Fibroblast of lung (primary cell): ENCODE measurements around the gene EPB41L5.

Source experiments
- CTCF ChIP-seq, 2 donors: IDR thresholded peaks in 1 of 2; conservative IDR thresholded peaks in 1 of 2; 1 replicate in 1 of 2; 2 replicates in 1 of 2; pipeline ENCODE4 v1.5.1; 2011 to 2012; ENCODE audit warnings: low read length in 2 of 2, control low read depth in 1 of 2, inconsistent platforms in 1 of 2, low read depth in 1 of 2, mild to moderate bottlenecking in 1 of 2
- EZH2 ChIP-seq: IDR thresholded peaks from 2 replicates; pipeline ENCODE4 v1.5.1; 2012; ENCODE audit warnings: low read length, control low read depth, mild to moderate bottlenecking; ENCODE audit errors: missing control alignments

- TF ChIP-seq CTCF (conservative IDR thresholded peaks at IDR 0.05 in 1 of 2, IDR thresholded peaks at IDR 0.05 in 1 of 2; ENCODE audit: low read depth in 1 of 2, low read length in 2 of 2) (no peak), EZH2 (no peak)
These were observed 120.8 kb downstream of the EPB41L5 start for GRCh38 chr2:120133572-120134244.
